ENCODE data around the gene PRKCQ. TPM values are rescaled to one million over a fixed set of nuclear protein-coding genes. Genes with fewer than 3 reads are reported as not detected.

Gene PRKCQ
- total and polyA plus RNA-seq, 2 experiments from 2014 or later = 0.43 to 0.97 TPM

DNA sequence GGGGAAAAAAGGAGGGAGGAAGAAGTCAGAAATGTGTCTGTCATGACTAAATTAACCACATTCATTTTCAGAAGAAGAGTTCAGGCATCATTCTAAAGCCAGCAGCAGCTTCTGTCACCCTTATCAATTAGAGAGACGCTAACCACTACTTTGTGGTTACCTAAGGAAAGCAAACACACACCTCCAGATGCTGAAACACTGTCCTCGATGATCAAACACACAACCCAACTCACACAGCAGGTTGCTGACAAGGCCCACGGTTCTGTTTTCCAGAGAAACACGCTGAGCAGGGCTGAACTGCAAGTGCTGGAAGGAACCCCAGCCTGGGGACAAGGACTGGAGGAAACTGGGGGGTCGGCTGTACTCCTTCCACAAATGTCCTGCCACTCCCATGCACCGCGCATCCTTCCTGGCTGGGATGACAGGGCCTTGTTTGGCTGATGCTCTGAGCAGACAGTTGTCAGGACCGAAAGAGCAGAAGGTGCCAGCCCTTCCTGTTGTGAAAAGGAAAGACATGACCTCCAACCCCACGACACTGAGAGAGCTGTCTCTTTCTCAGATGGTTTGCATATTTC is 36.6 kb downstream of the PRKCQ start:
- H3K36me3 ChIP-seq (replicated peaks; ENCODE audit: insufficient read depth, low read depth) = no peaks in the 10 kb centered on the region
- WGBS (ENCODE audit: low lambda C conversion rate, missing lambda C conversion rate) = 60% methylated on average over 9 of the region's 9 CpGs
- no peak for DNase-seq (ENCODE audit: low spot score)
- no peaks in the 10 kb centered on the region for H3K79me2 ChIP-seq
- no peaks in the 10 kb centered on the region for H3K4me1 ChIP-seq (ENCODE audit: insufficient read depth)
- no peak overlapping the region for H3K27ac ChIP-seq
- H3K9me3 ChIP-seq (ENCODE audit: low read depth) = no peaks in the 10 kb centered on the region
- no peak for TF ChIP-seq EZH2 (IDR thresholded peaks at IDR 0.05; ENCODE audit: borderline replicate concordance)
- no peak for TF ChIP-seq EZH2phosphoT487 (IDR thresholded peaks at IDR 0.05; ENCODE audit: low read depth, severe bottlenecking, unreplicated experiment)
- TF ChIP-seq, protein P1, sequence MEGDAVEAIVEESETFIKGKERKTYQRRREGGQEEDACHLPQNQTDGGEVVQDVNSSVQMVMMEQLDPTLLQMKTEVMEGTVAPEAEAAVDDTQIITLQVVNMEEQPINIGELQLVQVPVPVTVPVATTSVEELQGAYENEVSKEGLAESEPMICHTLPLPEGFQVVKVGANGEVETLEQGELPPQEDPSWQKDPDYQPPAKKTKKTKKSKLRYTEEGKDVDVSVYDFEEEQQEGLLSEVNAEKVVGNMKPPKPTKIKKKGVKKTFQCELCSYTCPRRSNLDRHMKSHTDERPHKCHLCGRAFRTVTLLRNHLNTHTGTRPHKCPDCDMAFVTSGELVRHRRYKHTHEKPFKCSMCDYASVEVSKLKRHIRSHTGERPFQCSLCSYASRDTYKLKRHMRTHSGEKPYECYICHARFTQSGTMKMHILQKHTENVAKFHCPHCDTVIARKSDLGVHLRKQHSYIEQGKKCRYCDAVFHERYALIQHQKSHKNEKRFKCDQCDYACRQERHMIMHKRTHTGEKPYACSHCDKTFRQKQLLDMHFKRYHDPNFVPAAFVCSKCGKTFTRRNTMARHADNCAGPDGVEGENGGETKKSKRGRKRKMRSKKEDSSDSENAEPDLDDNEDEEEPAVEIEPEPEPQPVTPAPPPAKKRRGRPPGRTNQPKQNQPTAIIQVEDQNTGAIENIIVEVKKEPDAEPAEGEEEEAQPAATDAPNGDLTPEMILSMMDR (IDR thresholded peaks at IDR 0.05; ENCODE audit: poor library complexity) = no peak
- no peaks in the 10 kb centered on the region for H4K20me1 ChIP-seq (ENCODE audit: insufficient read depth, poor library complexity, severe bottlenecking)
- peak overlapping the region; percentile 13 for H2AFZ ChIP-seq
- H3K27me3 ChIP-seq = no peaks in the 10 kb centered on the region
- H3K4me2 ChIP-seq = peak overlapping the region; percentile 69
- H3K9me2 ChIP-seq (replicated peaks; ENCODE audit: insufficient read depth) = no peaks in the 10 kb centered on the region
- H3K4me3 ChIP-seq = no peak overlapping the region

DNA sequence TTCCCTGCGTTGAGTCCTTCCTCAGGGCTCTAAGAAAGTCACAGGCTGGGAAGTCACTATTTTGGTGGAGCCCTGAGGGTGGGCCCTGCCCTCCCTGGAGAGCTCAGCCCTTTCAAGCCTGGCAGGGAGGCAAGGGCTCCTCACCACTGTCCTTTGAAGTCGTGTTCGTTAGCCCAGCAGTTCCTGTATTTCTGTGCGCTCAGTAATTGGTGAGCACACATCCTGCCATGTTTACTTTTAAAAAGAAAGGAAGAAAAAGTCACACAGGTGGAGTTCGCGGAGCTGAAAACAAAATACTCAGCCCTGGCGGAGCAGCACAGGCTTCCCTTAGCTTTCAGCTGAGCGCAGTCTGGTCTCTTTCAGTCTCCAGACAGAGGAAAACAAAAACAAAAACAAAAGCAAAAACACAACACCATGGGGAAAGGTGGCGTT is 37.1 kb downstream of the PRKCQ start:
- peak overlapping the region; percentile 69 for H3K4me2 ChIP-seq

DNA sequence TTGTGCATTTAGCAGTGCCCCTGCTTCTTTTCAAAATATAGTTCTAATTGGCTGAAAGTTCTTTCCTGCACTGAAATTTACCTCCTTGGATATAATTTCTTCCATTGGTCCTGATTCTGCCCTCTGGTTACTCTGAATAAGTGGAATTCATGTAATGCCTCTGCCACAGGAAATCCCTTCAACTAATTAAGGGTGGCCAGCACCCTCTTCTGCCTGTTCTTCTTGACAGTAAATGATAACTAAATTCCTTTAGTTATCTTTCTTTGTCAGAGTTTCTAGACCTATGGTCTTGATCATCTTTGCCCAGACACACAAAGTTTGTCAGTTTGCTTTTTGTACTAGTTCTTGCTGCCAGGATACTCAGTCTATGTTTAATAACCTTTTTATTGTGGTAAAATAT is 40.2 kb downstream of the PRKCQ start:
- no peaks in the 10 kb centered on the region for H3K4me1 ChIP-seq (ENCODE audit: insufficient read depth)
- TF ChIP-seq EZH2phosphoT487 (IDR thresholded peaks at IDR 0.05; ENCODE audit: low read depth, severe bottlenecking, unreplicated experiment) (no peak), EZH2 (IDR thresholded peaks at IDR 0.05; ENCODE audit: borderline replicate concordance) (no peak)
- TF ChIP-seq, protein P1 (IDR thresholded peaks at IDR 0.05; ENCODE audit: poor library complexity) = no peak

More for the DNA sequence above, 37.1 kb downstream of the PRKCQ start:
- TF ChIP-seq, protein P1 (IDR thresholded peaks at IDR 0.05; ENCODE audit: poor library complexity) = no peak
- no peak for TF ChIP-seq EZH2 (IDR thresholded peaks at IDR 0.05; ENCODE audit: borderline replicate concordance)
- TF ChIP-seq EZH2phosphoT487 (IDR thresholded peaks at IDR 0.05; ENCODE audit: low read depth, severe bottlenecking, unreplicated experiment) = no peak
- no peak for DNase-seq (ENCODE audit: low spot score)
- Histone ChIP-seq H3K9me3 (ENCODE audit: low read depth) (no peaks in the 10 kb centered on the region), H3K4me1 (ENCODE audit: insufficient read depth) (no peaks in the 10 kb centered on the region), H3K9me2 (replicated peaks; ENCODE audit: insufficient read depth) (no peaks in the 10 kb centered on the region), H4K20me1 (ENCODE audit: insufficient read depth, poor library complexity, severe bottlenecking) (no peaks in the 10 kb centered on the region), H3K36me3 (replicated peaks; ENCODE audit: insufficient read depth, low read depth) (no peaks in the 10 kb centered on the region), H2AFZ (peak overlapping the region; percentile 13), H3K79me2 (no peaks in the 10 kb centered on the region), H3K27ac (no peak overlapping the region), H3K4me3 (no peak overlapping the region), H3K27me3 (no peaks in the 10 kb centered on the region)
- 32% methylated on average over 9 of the region's 9 CpGs for WGBS (ENCODE audit: low lambda C conversion rate, missing lambda C conversion rate)

More for the DNA sequence above, 40.2 kb downstream of the PRKCQ start:
- H3K9me3 ChIP-seq (ENCODE audit: low read depth) = no peaks in the 10 kb centered on the region
- no peak for DNase-seq (ENCODE audit: low spot score)
- no peak overlapping the region for H2AFZ ChIP-seq
- H3K4me3 ChIP-seq = no peak overlapping the region
- no peaks in the 10 kb centered on the region for H3K27me3 ChIP-seq
- no peaks in the 10 kb centered on the region for H3K79me2 ChIP-seq
- no peak overlapping the region for H3K27ac ChIP-seq
- no peak overlapping the region for H3K4me2 ChIP-seq
- no peaks in the 10 kb centered on the region for H3K9me2 ChIP-seq (replicated peaks; ENCODE audit: insufficient read depth)
- H3K36me3 ChIP-seq (replicated peaks; ENCODE audit: insufficient read depth, low read depth) = no peaks in the 10 kb centered on the region
- no peaks in the 10 kb centered on the region for H4K20me1 ChIP-seq (ENCODE audit: insufficient read depth, poor library complexity, severe bottlenecking)

All from hepatocyte (in vitro differentiated cells).